ENCODE results near the gene CA4. TPM values are rescaled to one million over a fixed set of nuclear protein-coding genes. Genes with fewer than 3 reads are reported as not detected.

The CA4 gene
- total RNA-seq, 4 donors from 2014 or later, result 1.0 to 8.7 (median 2.3) TPM

GRCh38 chr17:60153606-60154390 is 4.0 kb downstream of the CA4 start:
- H3K4me3 ChIP-seq, result no peak overlapping the region
- no peaks in the 10 kb centered on the region for H3K36me3 ChIP-seq
- H3K9me3 ChIP-seq, result no peaks in the 10 kb centered on the region
- WGBS, 2 donors, result 49 to 53% methylated on average over 12 of the region's 12 CpGs
- peaks cover 0 to 78% of the 10 kb centered on the region in 2 donors for H3K27me3 ChIP-seq
- peaks cover 0 to 36% (median 5%) of the 10 kb centered on the region in 4 donors for H3K4me1 ChIP-seq
- H3K27ac ChIP-seq, result peak overlapping the region in 1 of 4 donors; percentile 47
- TF ChIP-seq POLR2A (IDR thresholded peaks at IDR 0.05), result no peak
- no peak for TF ChIP-seq CTCF (IDR thresholded peaks at IDR 0.05)
- no peak for TF ChIP-seq EP300 (IDR thresholded peaks at IDR 0.05)
- no peak for DNase-seq (ENCODE audit: low spot score in 2 of 2)

GRCh38 chr17:60154616-60155426 is 5.0 kb downstream of the CA4 start:
- Histone ChIP-seq H3K27me3 (peaks cover 0 to 78% of the 10 kb centered on the region in 2 donors), H3K4me3 (no peak overlapping the region), H3K27ac (peak overlapping the region in 1 of 4 donors; percentile 11), H3K4me1 (peaks cover 0 to 30% (median 3%) of the 10 kb centered on the region in 4 donors), H3K36me3 (no peaks in the 10 kb centered on the region), H3K9me3 (no peaks in the 10 kb centered on the region)
- DNase-seq (ENCODE audit: low spot score in 2 of 2), result peak; percentile 29 to 33
- TF ChIP-seq EP300 (IDR thresholded peaks at IDR 0.05) (no peak), POLR2A (IDR thresholded peaks at IDR 0.05) (no peak), CTCF (IDR thresholded peaks at IDR 0.05) (no peak)
- 49 to 59% methylated on average over 14 of the region's 14 CpGs for WGBS, 2 donors

GRCh38 chr17:60155427-60155814 is 5.6 kb downstream of the CA4 start:
- H3K4me3 ChIP-seq, result no peak overlapping the region
- H3K27me3 ChIP-seq, result peaks cover 0 to 78% of the 10 kb centered on the region in 2 donors
- DNase-seq (ENCODE audit: low spot score in 2 of 2), result no peak
- no peak overlapping the region for H3K27ac ChIP-seq
- TF ChIP-seq POLR2A (IDR thresholded peaks at IDR 0.05), result no peak
- TF ChIP-seq EP300 (IDR thresholded peaks at IDR 0.05), result no peak
- no peak for TF ChIP-seq CTCF (IDR thresholded peaks at IDR 0.05)
- peaks cover 0 to 24% (median 0%) of the 10 kb centered on the region in 4 donors for H3K4me1 ChIP-seq
- no peaks in the 10 kb centered on the region for H3K9me3 ChIP-seq
- 44 to 48% methylated on average over 3 of the region's 3 CpGs for WGBS, 2 donors
- no peaks in the 10 kb centered on the region for H3K36me3 ChIP-seq

- H3K9me3 ChIP-seq, result no peaks in the 10 kb centered on the region
- DNase-seq (ENCODE audit: low spot score in 2 of 2), result no peak
- H3K27me3 ChIP-seq, result peaks cover 0 to 74% of the 10 kb centered on the region in 2 donors
- H3K27ac ChIP-seq, result no peak overlapping the region
- H3K4me3 ChIP-seq, result no peak overlapping the region
- TF ChIP-seq CTCF (IDR thresholded peaks at IDR 0.05) (no peak), POLR2A (IDR thresholded peaks at IDR 0.05) (no peak), EP300 (IDR thresholded peaks at IDR 0.05) (no peak)
- no peaks in the 10 kb centered on the region for H3K36me3 ChIP-seq
- peaks cover 0 to 22% (median 0%) of the 10 kb centered on the region in 4 donors for H3K4me1 ChIP-seq
- WGBS, 2 donors, result 58 to 65% methylated on average over 9 of the region's 9 CpGs
Measured at GRCh38 chr17:60155815-60156214, 6.0 kb downstream of the CA4 start.

GRCh38 chr17:60156746-60157145 is 7.0 kb downstream of the CA4 start:
- 84 to 89% methylated on average over 8 of the region's 8 CpGs for WGBS, 2 donors
- H3K4me3 ChIP-seq, result no peak overlapping the region
- H3K27me3 ChIP-seq, result peaks cover 0 to 74% of the 10 kb centered on the region in 2 donors
- no peak overlapping the region for H3K27ac ChIP-seq
- no peak for DNase-seq (ENCODE audit: low spot score in 2 of 2)
- no peaks in the 10 kb centered on the region for H3K36me3 ChIP-seq
- H3K4me1 ChIP-seq, result peaks cover 0 to 25% (median 0%) of the 10 kb centered on the region in 4 donors
- no peaks in the 10 kb centered on the region for H3K9me3 ChIP-seq
- TF ChIP-seq EP300 (IDR thresholded peaks at IDR 0.05) (no peak), CTCF (IDR thresholded peaks at IDR 0.05) (no peak), POLR2A (IDR thresholded peaks at IDR 0.05) (no peak)

Measured in tibial nerve (tissue), 4 donors.